Caco-2 (cell line): ENCODE results near the gene CXorf58. TPM values are rescaled to one million over a fixed set of nuclear protein-coding genes. Genes with fewer than 3 reads are reported as not detected.

Source experiments
- BruUV-seq: library from RNA; stranded (reverse); fragments of 400-500 nt; replicated peaks from 2 replicates; lab custom pipeline; 2021; lab: Mats Ljungman, UMichigan
- CTCF ChIA-PET: fragments of 300-600 bp; sonication (Branson Sonifier 250); formaldehyde crosslinking; loops from one replicate; lab custom pipeline; 2022; ENCODE audit warnings: antibody characterized with exemption; lab: Charles Lee
- POLR2A ChIA-PET: fragments of 300-600 bp; sonication (Branson Sonifier 250); formaldehyde crosslinking; loops from one replicate; lab custom pipeline; 2022; ENCODE audit warnings: antibody characterized with exemption; lab: Charles Lee
- DNase-seq, 2 experiments: peaks; one replicate each; pipeline versions ENCODE4 v3.0.0 to v3.0.0-alpha.2; 2020 to 2022
- H3K27me3 ChIP-seq: replicated peaks from 2 replicates; pipeline ENCODE4 v1.6.0; 2011; ENCODE audit warnings: low read length; ENCODE audit not compliant: control insufficient read depth, insufficient read depth
- H3K36me3 ChIP-seq: 2 replicates; pipeline ENCODE4 v1.5.1; 2011; ENCODE audit warnings: low read length; ENCODE audit not compliant: control insufficient read depth, insufficient read depth
- H3K4me1 ChIP-seq: fragments of 250-450 bp; sonication (Bioruptor Pico); 2 replicates; pipeline ENCODE4 v1.5.1; 2020; ENCODE audit warnings: mild to moderate bottlenecking
- H3K4me3 ChIP-seq: 2 replicates; pipeline ENCODE4 v1.5.1; 2011; ENCODE audit warnings: low read depth, mild to moderate bottlenecking, control low read depth, low read length
- H3K9me3 ChIP-seq: fragments of 250-450 bp; sonication (Bioruptor Pico); 2 replicates; pipeline ENCODE4 v1.5.1; 2020; ENCODE audit warnings: mild to moderate bottlenecking, moderate library complexity
- H3K27ac Mint-ChIP-seq: one replicate; pipeline ENCODE4 v1.8.0; 2022; ENCODE audit warnings: mixed read lengths; ENCODE audit not compliant: unreplicated experiment
- H3K27me3 Mint-ChIP-seq: one replicate; pipeline ENCODE4 v1.8.0; 2022; ENCODE audit warnings: mixed read lengths; ENCODE audit not compliant: insufficient read depth, unreplicated experiment
- H3K36me3 Mint-ChIP-seq: one replicate; pipeline ENCODE4 v1.8.0; 2022; ENCODE audit warnings: mild to moderate bottlenecking, mixed read lengths; ENCODE audit not compliant: insufficient read depth, unreplicated experiment
- H3K4me1 Mint-ChIP-seq: one replicate; pipeline ENCODE4 v1.8.0; 2022; ENCODE audit warnings: low read depth, mixed read lengths; ENCODE audit not compliant: unreplicated experiment
- H3K4me3 Mint-ChIP-seq: one replicate; pipeline ENCODE4 v1.8.0; 2022; ENCODE audit warnings: mild to moderate bottlenecking, moderate library complexity, mixed read lengths; ENCODE audit not compliant: unreplicated experiment
- H3K9me3 Mint-ChIP-seq: one replicate; pipeline ENCODE4 v1.8.0; 2022; ENCODE audit warnings: mixed read lengths; ENCODE audit not compliant: unreplicated experiment
- intact Hi-C: fragments of 100-400 bp; cut with micrococcal nuclease; formaldehyde crosslinking; loops from one replicate; pipeline ENCODE4 v1.10.0; 2022; ENCODE audit not compliant: unreplicated experiment
- total RNA-seq: library from RNA; stranded (reverse); gene quantifications from 2 replicates; pipeline ENCODE4 v1.2.3, GENCODE V29; 2022
- TF ChIP-seq, protein P1 (sequence below), 2 experiments: fragments of 200-600 bp in 1 of 2; IDR thresholded peaks; 1 replicate in 1 of 2; 2 replicates in 1 of 2; pipeline versions ENCODE4 v1.5.1 to v1.8.0; 2011 to 2022; ENCODE audit warnings: antibody characterized with exemption in 1 of 2, control low read depth in 1 of 2, inconsistent platforms in 1 of 2, low read depth in 1 of 2, low read length in 1 of 2, mild to moderate bottlenecking in 1 of 2, moderate library complexity in 1 of 2; ENCODE audit not compliant: insufficient read depth in 1 of 2, severe bottlenecking in 1 of 2, unreplicated experiment in 1 of 2

Gene CXorf58
- total RNA-seq, 1 experiment from 2014 or later, result not detected

DNA sequence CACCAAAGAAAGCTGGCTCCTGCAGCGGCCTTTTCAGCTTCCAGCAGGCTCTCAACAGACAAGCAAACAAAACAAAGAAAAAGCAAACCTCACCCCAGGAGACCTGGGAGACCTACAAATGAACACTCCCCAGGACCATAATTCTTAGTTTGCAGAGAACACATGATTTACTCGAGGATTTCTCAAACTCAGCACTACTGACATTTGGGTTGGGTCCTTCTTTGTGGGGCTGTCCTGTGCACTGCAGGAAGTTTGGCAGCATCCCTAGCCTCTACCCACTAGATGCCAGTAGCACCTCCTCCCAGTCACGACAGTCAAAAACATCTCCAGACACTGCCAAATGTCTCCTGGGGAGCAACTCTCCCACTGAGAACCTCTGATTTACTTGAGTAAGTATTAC, 22.0 kb upstream of the CXorf58 start:
- Mint-ChIP-seq H3K27ac (no peak overlapping the region), H3K4me1 (peaks cover 10% of the 10 kb centered on the region), H3K27me3 (no peaks in the 10 kb centered on the region), H3K36me3 (no peaks in the 10 kb centered on the region), H3K4me3 (no peak overlapping the region), H3K9me3 (no peaks in the 10 kb centered on the region)
- Histone ChIP-seq H3K4me1 (no peaks in the 10 kb centered on the region), H3K36me3 (no peaks in the 10 kb centered on the region), H3K9me3 (no peaks in the 10 kb centered on the region), H3K4me3 (no peak overlapping the region), H3K27me3 (no peaks in the 10 kb centered on the region)
- no peak for DNase-seq
- ChIA-PET POLR2A (no interaction called here), CTCF (no interaction called here)
- BruUV-seq, result no TSS peak
- TF ChIP-seq, protein P1, sequence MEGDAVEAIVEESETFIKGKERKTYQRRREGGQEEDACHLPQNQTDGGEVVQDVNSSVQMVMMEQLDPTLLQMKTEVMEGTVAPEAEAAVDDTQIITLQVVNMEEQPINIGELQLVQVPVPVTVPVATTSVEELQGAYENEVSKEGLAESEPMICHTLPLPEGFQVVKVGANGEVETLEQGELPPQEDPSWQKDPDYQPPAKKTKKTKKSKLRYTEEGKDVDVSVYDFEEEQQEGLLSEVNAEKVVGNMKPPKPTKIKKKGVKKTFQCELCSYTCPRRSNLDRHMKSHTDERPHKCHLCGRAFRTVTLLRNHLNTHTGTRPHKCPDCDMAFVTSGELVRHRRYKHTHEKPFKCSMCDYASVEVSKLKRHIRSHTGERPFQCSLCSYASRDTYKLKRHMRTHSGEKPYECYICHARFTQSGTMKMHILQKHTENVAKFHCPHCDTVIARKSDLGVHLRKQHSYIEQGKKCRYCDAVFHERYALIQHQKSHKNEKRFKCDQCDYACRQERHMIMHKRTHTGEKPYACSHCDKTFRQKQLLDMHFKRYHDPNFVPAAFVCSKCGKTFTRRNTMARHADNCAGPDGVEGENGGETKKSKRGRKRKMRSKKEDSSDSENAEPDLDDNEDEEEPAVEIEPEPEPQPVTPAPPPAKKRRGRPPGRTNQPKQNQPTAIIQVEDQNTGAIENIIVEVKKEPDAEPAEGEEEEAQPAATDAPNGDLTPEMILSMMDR (IDR thresholded peaks at IDR 0.05; ENCODE audit: insufficient read depth in 1 of 2, low read depth in 1 of 2, low read length in 1 of 2, severe bottlenecking in 1 of 2, unreplicated experiment in 1 of 2), result no peak
- intact Hi-C loops, result no loop called here

DNA sequence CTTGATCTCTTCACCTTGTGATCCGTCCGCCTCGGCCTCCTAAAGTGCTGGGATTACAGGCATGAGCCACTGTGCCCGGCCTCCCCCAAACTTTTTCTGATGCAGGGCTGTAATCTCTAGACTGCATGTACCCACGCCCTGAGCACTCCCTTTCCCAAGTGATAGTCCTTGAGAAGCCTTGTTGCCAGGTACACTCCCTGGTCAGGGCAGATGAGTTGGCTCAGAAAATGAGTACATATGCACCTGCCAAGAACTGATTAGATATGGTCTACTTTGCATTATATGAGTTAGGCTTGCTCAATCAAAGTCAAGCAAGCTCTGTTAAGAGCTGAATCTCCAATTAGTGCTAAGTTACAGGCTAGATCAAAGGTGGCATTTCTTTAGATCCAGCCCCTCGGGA, 20.4 kb upstream of the CXorf58 start:
- POLR2A ChIA-PET, result no interaction called here
- no peak overlapping the region for H3K27ac Mint-ChIP-seq
- H3K27me3 Mint-ChIP-seq, result no peaks in the 10 kb centered on the region
- DNase-seq, result no peak
- no peak overlapping the region for H3K4me3 Mint-ChIP-seq
- H3K36me3 ChIP-seq, result no peaks in the 10 kb centered on the region
- no peaks in the 10 kb centered on the region for H3K27me3 ChIP-seq
- no peaks in the 10 kb centered on the region for H3K9me3 ChIP-seq
- H3K4me1 ChIP-seq, result no peaks in the 10 kb centered on the region
- H3K9me3 Mint-ChIP-seq, result no peaks in the 10 kb centered on the region
- CTCF ChIA-PET, result no interaction called here
- TF ChIP-seq, protein P1 (IDR thresholded peaks at IDR 0.05; ENCODE audit: insufficient read depth in 1 of 2, low read depth in 1 of 2, low read length in 1 of 2, severe bottlenecking in 1 of 2, unreplicated experiment in 1 of 2), result no peak
- no peaks in the 10 kb centered on the region for H3K36me3 Mint-ChIP-seq
- H3K4me1 Mint-ChIP-seq, result peaks cover 10% of the 10 kb centered on the region
- intact Hi-C loops, result no loop called here
- H3K4me3 ChIP-seq, result no peak overlapping the region
- no TSS peak for BruUV-seq

DNA sequence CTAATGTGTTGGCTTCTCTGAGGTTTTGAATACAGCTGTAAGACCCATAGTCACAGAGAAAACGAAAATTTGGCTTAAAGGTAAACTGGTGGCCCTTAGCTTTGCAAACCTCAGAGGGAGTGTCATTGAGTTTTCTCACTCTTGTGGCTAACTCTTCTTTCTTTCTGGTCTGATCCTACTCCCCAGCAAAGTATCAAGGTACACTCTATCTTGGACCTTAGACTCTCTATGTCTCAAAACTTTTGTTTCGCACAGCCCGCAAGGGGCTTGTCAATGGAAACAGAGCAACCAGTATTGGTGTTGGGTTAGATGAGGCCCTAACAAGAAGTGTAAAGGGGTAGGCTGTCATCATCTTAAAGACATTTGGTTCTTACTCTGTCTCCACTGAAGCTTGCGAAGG, 19.9 kb upstream of the CXorf58 start:
- ChIA-PET CTCF (no interaction called here), POLR2A (no interaction called here)
- no peaks in the 10 kb centered on the region for H3K4me1 ChIP-seq
- Mint-ChIP-seq H3K9me3 (no peaks in the 10 kb centered on the region), H3K27ac (no peak overlapping the region), H3K4me3 (no peak overlapping the region), H3K4me1 (peaks cover 10% of the 10 kb centered on the region), H3K36me3 (no peaks in the 10 kb centered on the region), H3K27me3 (no peaks in the 10 kb centered on the region)
- H3K9me3 ChIP-seq, result no peaks in the 10 kb centered on the region
- no peak for DNase-seq
- H3K27me3 ChIP-seq, result no peaks in the 10 kb centered on the region
- H3K4me3 ChIP-seq, result no peak overlapping the region
- TF ChIP-seq, protein P1 (IDR thresholded peaks at IDR 0.05; ENCODE audit: insufficient read depth in 1 of 2, low read depth in 1 of 2, low read length in 1 of 2, severe bottlenecking in 1 of 2, unreplicated experiment in 1 of 2), result no peak
- no TSS peak for BruUV-seq
- intact Hi-C loops, result no loop called here
- no peaks in the 10 kb centered on the region for H3K36me3 ChIP-seq
